ENCODE data around the gene ANAPC10.
"Not testable (repeated sequence)": the region's sequence is repeated elsewhere in the genome, so short reads cannot be mapped to it uniquely, and the experiment has no call there.

The ANAPC10 gene

GRCh38 chr4:145012841-145013240 lies 85.2 kb downstream of the ANAPC10 start:
- DNase-seq (ENCODE audit: insufficient read length, low spot score) (no peak), FAIRE-seq (no peak)

- FAIRE-seq (no peak), DNase-seq (ENCODE audit: insufficient read length, low spot score) (no peak)
These were observed 86.4 kb downstream of the ANAPC10 start for GRCh38 chr4:145011636-145012035.

GRCh38 chr4:145010315-145010714 lies 87.7 kb downstream of the ANAPC10 start:
- not testable (repeated sequence) for DNase-seq (ENCODE audit: insufficient read length, low spot score); FAIRE-seq

GRCh38 chr4:145003675-145004074 lies 94.3 kb downstream of the ANAPC10 start:
- no peak for FAIRE-seq
- DNase-seq (ENCODE audit: insufficient read length, low spot score), result no peak

- DNase-seq (ENCODE audit: insufficient read length, low spot score) (no peak), FAIRE-seq (no peak)
These were observed 96.4 kb downstream of the ANAPC10 start for GRCh38 chr4:145001635-145002034.

- not testable (repeated sequence) for DNase-seq (ENCODE audit: insufficient read length, low spot score); FAIRE-seq
These were observed 97.3 kb downstream of the ANAPC10 start for GRCh38 chr4:145000656-145001055.

GRCh38 chr4:144989306-144989705 lies 108.7 kb downstream of the ANAPC10 start:
- FAIRE-seq, result no peak
- no peak for DNase-seq (ENCODE audit: insufficient read length, low spot score)

GRCh38 chr4:144985531-144985930 lies 112.5 kb downstream of the ANAPC10 start:
- FAIRE-seq, result no peak
- no peak for DNase-seq (ENCODE audit: insufficient read length, low spot score)

- FAIRE-seq (no peak), DNase-seq (ENCODE audit: insufficient read length, low spot score) (no peak)
These were observed 113.0 kb downstream of the ANAPC10 start for GRCh38 chr4:144985014-144985413.

- FAIRE-seq (no peak), DNase-seq (ENCODE audit: insufficient read length, low spot score) (no peak)
These were observed 113.8 kb downstream of the ANAPC10 start for GRCh38 chr4:144984241-144984640.

GRCh38 chr4:144975718-144976117 lies 122.3 kb downstream of the ANAPC10 start:
- DNase-seq (ENCODE audit: insufficient read length, low spot score), result no peak
- no peak for FAIRE-seq

GRCh38 chr4:144970597-144970996 lies 127.4 kb downstream of the ANAPC10 start:
- DNase-seq (ENCODE audit: insufficient read length, low spot score) (no peak), FAIRE-seq (no peak)

- DNase-seq (ENCODE audit: insufficient read length, low spot score) (no peak), FAIRE-seq (no peak)
These were observed 128.2 kb downstream of the ANAPC10 start for GRCh38 chr4:144969821-144970220.

GRCh38 chr4:144968606-144969005 lies 129.4 kb downstream of the ANAPC10 start:
- FAIRE-seq, result no peak

GRCh38 chr4:144967161-144967560 lies 130.8 kb downstream of the ANAPC10 start:
- no peak for FAIRE-seq
- DNase-seq (ENCODE audit: insufficient read length, low spot score), result no peak

More at GRCh38 chr4:144968606-144969005, 129.4 kb downstream of the ANAPC10 start:
- no peak for DNase-seq (ENCODE audit: insufficient read length, low spot score)

- FAIRE-seq, result no peak
- DNase-seq (ENCODE audit: insufficient read length, low spot score), result no peak
These were observed 135.7 kb downstream of the ANAPC10 start for GRCh38 chr4:144962300-144962699.

- DNase-seq (ENCODE audit: insufficient read length, low spot score), result no peak
- no peak for FAIRE-seq
These were observed 142.9 kb downstream of the ANAPC10 start for GRCh38 chr4:144955104-144955503.

- DNase-seq (ENCODE audit: insufficient read length, low spot score), result no peak
These were observed 143.8 kb downstream of the ANAPC10 start for GRCh38 chr4:144954230-144954629.

GRCh38 chr4:144948421-144948820 lies 149.6 kb downstream of the ANAPC10 start:
- no peak for FAIRE-seq
- no peak for DNase-seq (ENCODE audit: insufficient read length, low spot score)

More at GRCh38 chr4:144954230-144954629, 143.8 kb downstream of the ANAPC10 start:
- no peak for FAIRE-seq

- DNase-seq (ENCODE audit: insufficient read length, low spot score), result no peak
- FAIRE-seq, result no peak
These were observed 150.0 kb downstream of the ANAPC10 start for GRCh38 chr4:144948009-144948408.

Measured in HTR-8/SVneo (cell line).